HEK293 (cell line): ENCODE measurements around the gene CLK2.

Experiments used
- CTCF ChIP-seq: fragments of 450-650 bp; formaldehyde crosslinking; IDR thresholded peaks from 2 replicates; pipeline ENCODE4 v1.5.1; 2016; ENCODE audit warnings: missing biosample characterization, missing genetic modification characterization
- PRDM1 ChIP-seq: fragments of 450-650 bp; formaldehyde crosslinking; IDR thresholded peaks from 2 replicates; pipeline ENCODE4; 2016; ENCODE audit warnings: missing biosample characterization, missing genetic modification characterization
- REST ChIP-seq: fragments of 450-650 bp; formaldehyde crosslinking; IDR thresholded peaks from 2 replicates; pipeline ENCODE4 v1.5.1; 2016; ENCODE audit warnings: missing biosample characterization, missing genetic modification characterization
- SETDB1 ChIP-seq: IDR thresholded peaks from one replicate; pipeline ENCODE4 v1.6.1; 2017; ENCODE audit warnings: mild to moderate bottlenecking, low read length, moderate library complexity, mixed read lengths; ENCODE audit not compliant: insufficient read length
- ZBTB11 ChIP-seq: fragments of 450-650 bp; formaldehyde crosslinking; conservative IDR thresholded peaks from 2 replicates; pipeline ENCODE4 v1.5.1; 2016; ENCODE audit warnings: low read depth, missing biosample characterization, missing genetic modification characterization
- ZNF138 ChIP-seq: fragments of 450-650 bp; formaldehyde crosslinking; IDR thresholded peaks from 2 replicates; pipeline ENCODE4 v1.5.1; 2016; ENCODE audit warnings: missing biosample characterization, missing genetic modification characterization, borderline replicate concordance
- ZNF175 ChIP-seq: fragments of 450-650 bp; formaldehyde crosslinking; IDR thresholded peaks from 2 replicates; pipeline ENCODE4 v1.5.1; 2016; ENCODE audit warnings: missing biosample characterization, missing genetic modification characterization
- ZNF391 ChIP-seq: fragments of 450-650 bp; formaldehyde crosslinking; IDR thresholded peaks from 2 replicates; pipeline ENCODE4 v1.5.1; 2016; ENCODE audit warnings: low read depth, missing biosample characterization, missing genetic modification characterization, borderline replicate concordance
- ZNF416 ChIP-seq: fragments of 450-650 bp; formaldehyde crosslinking; IDR thresholded peaks from 2 replicates; pipeline ENCODE4 v1.5.1; 2016; ENCODE audit warnings: missing biosample characterization, missing genetic modification characterization
- ZNF433 ChIP-seq: fragments of 450-650 bp; formaldehyde crosslinking; IDR thresholded peaks from 2 replicates; pipeline ENCODE4 v1.5.1; 2016; ENCODE audit warnings: missing biosample characterization, missing genetic modification characterization, low read depth
- ZNF501 ChIP-seq: fragments of 450-650 bp; formaldehyde crosslinking; IDR thresholded peaks from 2 replicates; pipeline ENCODE4 v1.5.1; 2016; ENCODE audit warnings: missing biosample characterization, missing genetic modification characterization
- ZNF513 ChIP-seq: fragments of 450-650 bp; IDR thresholded peaks from 2 replicates; pipeline ENCODE4 v1.5.1; 2018; ENCODE audit warnings: missing biosample characterization, missing genetic modification characterization

GRCh38 chr1:155261852-155262673 is 11.2 kb downstream of the CLK2 start, which contains the start of gene SCAMP3:
- TF ChIP-seq CTCF (tag by site-specific recombination) (no peak), PRDM1 (tag by site-specific recombination) (no peak), ZNF138 (0 out of 2 replicates have a peak, but pooled peaks have one; percentile 40), ZNF175 (tag by site-specific recombination) (no peak), ZNF416 (tag by site-specific recombination) (no peak), ZNF433 (tag by site-specific recombination) (no peak), REST (tag by site-specific recombination) (0 out of 2 replicates have a peak, but pooled peaks have one; percentile 21), ZNF391 (tag by site-specific recombination) (no peak; the same call in 1 of the 2 replicates), ZNF501 (tag by site-specific recombination) (peak; percentile 92), SETDB1 (no peak), ZBTB11 (peak; percentile 80), ZNF513 (tag by site-specific recombination) (no peak)
